ENCODE results near the gene TMEM17. TPM values are rescaled to one million over a fixed set of nuclear protein-coding genes. Genes with fewer than 3 reads are reported as not detected.

The TMEM17 gene
- total and polyA plus RNA-seq, 2 donors (not counting 1 experiment from before 2014, with no cell fraction given), result 2.5 to 4.9 TPM

- no peak overlapping the region for H3K9ac ChIP-seq (ENCODE audit: insufficient read depth, low read length)
- TF ChIP-seq EZH2 (IDR thresholded peaks at IDR 0.05; ENCODE audit: low read length, missing control alignments) (no peak), CTCF (conservative IDR thresholded peaks at IDR 0.05 in 1 of 2, IDR thresholded peaks at IDR 0.05 in 1 of 2; ENCODE audit: low read depth in 1 of 2, low read length in 2 of 2) (no peak)
- no peak overlapping the region for H2AFZ ChIP-seq (ENCODE audit: low read length)
- no peaks in the 10 kb centered on the region for H3K27me3 ChIP-seq (ENCODE audit: control insufficient read depth, insufficient read depth, low read length)
- no peaks in the 10 kb centered on the region for H3K79me2 ChIP-seq (ENCODE audit: control insufficient read depth, insufficient read depth, low read length)
- no peak overlapping the region for H3K4me3 ChIP-seq (replicated peaks in 1 of 4; ENCODE audit: control extremely low read depth in 1 of 4, insufficient read depth in 1 of 4, low read depth in 3 of 4, low read length in 4 of 4)
- no peaks in the 10 kb centered on the region for H3K9me3 ChIP-seq (ENCODE audit: control insufficient read depth, insufficient read depth, low read depth, low read length)
- no peaks in the 10 kb centered on the region for H3K36me3 ChIP-seq (ENCODE audit: control insufficient read depth, insufficient read depth, low read length)
- no peak overlapping the region for H3K27ac ChIP-seq (ENCODE audit: insufficient read depth, low read length)
- DNase-seq (ENCODE audit: low read depth in 2 of 2), result no peak
- H3K4me2 ChIP-seq (ENCODE audit: extremely low read depth, insufficient read depth, low read length), result no peak overlapping the region
- no peaks in the 10 kb centered on the region for H4K20me1 ChIP-seq (ENCODE audit: control insufficient read depth, extremely low read depth, insufficient read depth, low read length)
- H3K4me1 ChIP-seq (ENCODE audit: control insufficient read depth, extremely low read depth, insufficient read depth, low read length), result no peaks in the 10 kb centered on the region
These were observed 5.6 kb upstream of the TMEM17 start for GRCh38 chr2:62511636-62512035.

- peaks cover 4% of the 10 kb centered on the region for H3K4me1 ChIP-seq (ENCODE audit: control insufficient read depth, extremely low read depth, insufficient read depth, low read length)
- peak overlapping the region; percentile 74 for H3K9ac ChIP-seq (ENCODE audit: insufficient read depth, low read length)
- TF ChIP-seq EZH2 (IDR thresholded peaks at IDR 0.05; ENCODE audit: low read length, missing control alignments) (no peak), CTCF (conservative IDR thresholded peaks at IDR 0.05 in 1 of 2, IDR thresholded peaks at IDR 0.05 in 1 of 2; ENCODE audit: low read depth in 1 of 2, low read length in 2 of 2) (no peak)
- H3K4me3 ChIP-seq (replicated peaks in 1 of 4; ENCODE audit: control extremely low read depth in 1 of 4, insufficient read depth in 1 of 4, low read depth in 3 of 4, low read length in 4 of 4), result peak overlapping the region; percentile 57 to 92 (median 71)
- peak overlapping the region; percentile 76 for H3K27ac ChIP-seq (ENCODE audit: insufficient read depth, low read length)
- DNase-seq (ENCODE audit: low read depth in 2 of 2), result no peak
- no peaks in the 10 kb centered on the region for H3K36me3 ChIP-seq (ENCODE audit: control insufficient read depth, insufficient read depth, low read length)
- H3K79me2 ChIP-seq (ENCODE audit: control insufficient read depth, insufficient read depth, low read length), result no peaks in the 10 kb centered on the region
- peak overlapping the region; percentile 95 for H2AFZ ChIP-seq (ENCODE audit: low read length)
- no peaks in the 10 kb centered on the region for H3K27me3 ChIP-seq (ENCODE audit: control insufficient read depth, insufficient read depth, low read length)
- H4K20me1 ChIP-seq (ENCODE audit: control insufficient read depth, extremely low read depth, insufficient read depth, low read length), result no peaks in the 10 kb centered on the region
- peak overlapping the region; percentile 98 for H3K4me2 ChIP-seq (ENCODE audit: extremely low read depth, insufficient read depth, low read length)
- no peaks in the 10 kb centered on the region for H3K9me3 ChIP-seq (ENCODE audit: control insufficient read depth, insufficient read depth, low read depth, low read length)
These were observed 391 bp upstream of the TMEM17 start for GRCh38 chr2:62506421-62506750.

DNA sequence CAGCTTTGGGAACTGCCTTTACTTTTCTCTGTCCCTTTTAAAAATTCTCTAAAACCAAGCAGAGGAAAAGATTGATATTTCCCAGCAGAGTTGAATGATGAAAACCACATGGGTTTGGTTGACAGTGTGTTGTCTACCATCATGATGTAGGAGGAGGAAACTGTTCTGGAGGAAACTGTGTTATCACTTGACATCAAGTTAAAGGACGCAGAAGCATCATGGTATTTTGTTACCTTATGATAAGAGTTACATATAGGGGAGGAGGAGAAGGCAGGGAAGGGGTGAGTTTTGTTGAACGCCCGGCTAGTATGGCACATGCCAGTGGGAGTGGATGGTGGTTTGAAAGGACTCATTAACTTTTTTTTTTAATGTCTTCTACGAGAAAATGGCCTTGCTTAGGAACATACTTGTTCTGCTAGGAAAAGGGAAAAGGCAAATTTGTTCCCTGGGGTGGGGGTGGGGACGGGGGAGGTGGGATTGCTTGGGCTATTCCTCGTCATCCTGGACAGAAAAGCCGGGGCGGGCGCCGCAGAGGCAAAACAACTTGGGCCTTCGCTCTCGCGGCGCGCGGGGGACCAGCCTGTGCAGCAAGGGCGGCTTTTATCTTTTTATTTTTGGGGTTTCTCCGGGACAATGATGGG lies 766 bp downstream of the TMEM17 start:
- Histone ChIP-seq H3K9me3 (ENCODE audit: control insufficient read depth, insufficient read depth, low read depth, low read length) (no peaks in the 10 kb centered on the region), H3K9ac (ENCODE audit: insufficient read depth, low read length) (peak overlapping the region; percentile 74), H3K36me3 (ENCODE audit: control insufficient read depth, insufficient read depth, low read length) (no peaks in the 10 kb centered on the region), H3K79me2 (ENCODE audit: control insufficient read depth, insufficient read depth, low read length) (no peaks in the 10 kb centered on the region), H3K4me2 (ENCODE audit: extremely low read depth, insufficient read depth, low read length) (peak overlapping the region; percentile 98), H2AFZ (ENCODE audit: low read length) (peak overlapping the region; percentile 80), H3K27me3 (ENCODE audit: control insufficient read depth, insufficient read depth, low read length) (no peaks in the 10 kb centered on the region), H3K4me1 (ENCODE audit: control insufficient read depth, extremely low read depth, insufficient read depth, low read length) (peaks cover 4% of the 10 kb centered on the region), H3K4me3 (replicated peaks in 1 of 4; ENCODE audit: control extremely low read depth in 1 of 4, insufficient read depth in 1 of 4, low read depth in 3 of 4, low read length in 4 of 4) (peak overlapping the region in 3 of 4 experiments; percentile 57 to 72 (median 70)), H3K27ac (ENCODE audit: insufficient read depth, low read length) (peak overlapping the region; percentile 76), H4K20me1 (ENCODE audit: control insufficient read depth, extremely low read depth, insufficient read depth, low read length) (no peaks in the 10 kb centered on the region)
- TF ChIP-seq CTCF (conservative IDR thresholded peaks at IDR 0.05 in 1 of 2, IDR thresholded peaks at IDR 0.05 in 1 of 2; ENCODE audit: low read depth in 1 of 2, low read length in 2 of 2) (no peak), EZH2 (IDR thresholded peaks at IDR 0.05; ENCODE audit: low read length, missing control alignments) (no peak)
- no peak for DNase-seq (ENCODE audit: low read depth in 2 of 2)

Measured in fibroblast of lung (primary cell).